Peyer's patch (tissue), 4 donors: Measurements from ENCODE around the gene POLD1. TPM values are rescaled to one million over a fixed set of nuclear protein-coding genes. Genes with fewer than 3 reads are reported as not detected.

Source experiments
- DNase-seq, 3 donors: peaks; one replicate each; pipeline ENCODE4 v3.0.0-alpha.2; 2017 to 2019
- H3K27ac ChIP-seq, 4 donors: fragments of 200-600 bp; sonication (generic); one replicate each; pipeline ENCODE4 v1.5.1; 2016 to 2019
- H3K27me3 ChIP-seq, 2 donors: fragments of 200-600 bp; sonication (generic); one replicate each; pipeline ENCODE4 v1.5.1; 2019
- H3K36me3 ChIP-seq, 3 donors: fragments of 200-600 bp; sonication (generic); one replicate each; pipeline ENCODE4 v1.5.1; 2016 to 2019
- H3K4me1 ChIP-seq, 4 donors: fragments of 200-600 bp; sonication (generic); one replicate each; pipeline ENCODE4 v1.5.1; 2016 to 2019
- H3K4me3 ChIP-seq, 4 donors: fragments of 200-600 bp; sonication (generic); 1 replicate in 3 of 4; 2 replicates in 1 of 4; pipeline ENCODE4 v1.5.1; 2016 to 2019; ENCODE audit warnings: mild to moderate bottlenecking in 1 of 4
- H3K9me3 ChIP-seq, 4 donors: fragments of 200-600 bp; sonication (generic); one replicate each; pipeline ENCODE4 v1.5.1; 2016 to 2019; ENCODE audit warnings: mild to moderate bottlenecking in 1 of 4
- CTCF ChIP-seq, 6 experiments: fragments of 450-650 bp in 4 of 6; fragments of 200-600 bp in 2 of 6; sonication (generic) in 1 of 6; IDR thresholded peaks; one replicate each; pipeline ENCODE4 v1.5.1; 2017 to 2019; ENCODE audit warnings: antibody characterized with exemption in 6 of 6, mild to moderate bottlenecking in 3 of 6, moderate library complexity in 1 of 6
- POLR2A ChIP-seq, 2 donors: fragments of 450-650 bp; IDR thresholded peaks; one replicate each; pipeline ENCODE4 v1.5.1; 2017; ENCODE audit warnings: antibody characterized with exemption in 2 of 2, mild to moderate bottlenecking in 2 of 2, moderate library complexity in 2 of 2
- total RNA-seq, 4 donors: library from RNA; depleted of rRNA; stranded (reverse); fragments of >200 nt; gene quantifications; one replicate each; pipeline ENCODE4 v1.1.0, GENCODE V29; 2016

Gene POLD1
- total RNA-seq, 4 donors from 2014 or later: 14.9 to 90.0 (median 27.3) TPM

DNA sequence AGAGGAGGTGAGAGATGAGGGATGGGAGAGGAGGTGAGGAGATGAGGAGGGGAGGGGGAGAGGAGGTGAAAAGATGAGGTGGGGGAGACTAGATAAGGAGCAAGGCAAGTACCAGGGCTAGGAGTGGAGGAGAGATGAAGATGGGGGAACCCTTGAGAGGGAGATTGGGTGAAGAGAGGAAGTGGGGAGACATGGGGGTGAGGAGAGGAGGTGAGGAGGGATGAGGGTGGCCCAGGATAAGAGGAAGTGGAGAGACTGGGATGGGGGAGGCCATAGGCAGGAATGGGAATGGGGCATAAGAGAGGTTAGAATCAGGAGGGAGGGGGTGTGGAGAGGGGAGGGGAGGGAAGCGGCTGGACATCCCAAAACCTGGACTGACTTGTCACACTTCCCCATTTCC is 75.5 kb downstream of the POLD1 start:
- no peaks in the 10 kb centered on the region for H3K27me3 ChIP-seq
- no peaks in the 10 kb centered on the region for H3K36me3 ChIP-seq
- no peak for DNase-seq
- no peak overlapping the region for H3K4me3 ChIP-seq
- H3K4me1 ChIP-seq: peaks cover 0 to 7% (median 0%) of the 10 kb centered on the region in 4 donors
- no peak overlapping the region for H3K27ac ChIP-seq
- TF ChIP-seq CTCF (IDR thresholded peaks at IDR 0.05): no peak
- TF ChIP-seq POLR2A (IDR thresholded peaks at IDR 0.05): no peak
- no peaks in the 10 kb centered on the region for H3K9me3 ChIP-seq

DNA sequence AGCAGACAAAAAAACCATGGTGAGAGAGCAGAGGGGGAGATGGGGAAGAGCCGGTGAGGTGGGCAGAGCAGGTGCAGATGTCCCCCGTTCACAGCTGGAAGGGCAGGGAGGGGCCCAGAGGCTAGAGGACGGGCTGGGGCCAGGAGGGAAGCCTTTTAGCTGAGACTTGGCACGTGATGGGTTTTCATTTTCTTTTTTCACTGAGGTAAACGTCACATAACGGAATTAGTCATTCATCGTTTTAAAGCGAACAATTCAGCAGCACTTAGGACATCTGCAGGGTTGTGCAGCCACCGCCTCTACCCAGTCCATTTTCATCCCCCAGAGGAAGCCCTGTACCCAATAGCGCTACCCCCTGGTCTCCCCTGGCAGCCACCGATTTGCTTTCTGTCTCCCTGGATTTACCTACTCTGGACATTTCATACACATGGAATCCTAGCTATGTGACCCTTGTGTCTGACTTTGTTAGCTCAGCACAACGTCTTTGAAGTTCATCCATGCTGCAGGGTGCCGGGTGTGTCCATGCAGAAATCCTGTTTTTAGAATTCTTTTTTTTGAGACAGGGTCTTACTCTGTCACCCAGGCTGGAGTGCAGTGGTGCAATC is 76.1 kb downstream of the POLD1 start:
- peak in 1 of 3 donors; percentile 28 for DNase-seq
- Histone ChIP-seq H3K36me3 (no peaks in the 10 kb centered on the region), H3K4me1 (peaks cover 0 to 7% (median 0%) of the 10 kb centered on the region in 4 donors), H3K27ac (peak overlapping the region in 1 of 4 donors; percentile 55), H3K4me3 (no peak overlapping the region), H3K9me3 (no peaks in the 10 kb centered on the region), H3K27me3 (no peaks in the 10 kb centered on the region)
- TF ChIP-seq CTCF (IDR thresholded peaks at IDR 0.05): no peak
- TF ChIP-seq POLR2A (IDR thresholded peaks at IDR 0.05): no peak

GRCh38 chr19:50461066-50461875 is 77.1 kb downstream of the POLD1 start:
- Histone ChIP-seq H3K9me3 (no peaks in the 10 kb centered on the region), H3K27ac (peak overlapping the region in 1 of 4 donors; percentile 55), H3K36me3 (no peaks in the 10 kb centered on the region), H3K4me1 (peaks cover 0 to 7% (median 0%) of the 10 kb centered on the region in 4 donors), H3K27me3 (no peaks in the 10 kb centered on the region), H3K4me3 (no peak overlapping the region)
- TF ChIP-seq CTCF (IDR thresholded peaks at IDR 0.05): peak; percentile 83 to 93 (median 86)
- TF ChIP-seq POLR2A (IDR thresholded peaks at IDR 0.05): no peak
- peak; percentile 67 to 86 (median 76) for DNase-seq

GRCh38 chr19:50462970-50463369 is 78.8 kb downstream of the POLD1 start:
- Histone ChIP-seq H3K36me3 (no peaks in the 10 kb centered on the region), H3K27ac (no peak overlapping the region), H3K9me3 (no peaks in the 10 kb centered on the region), H3K4me1 (peaks cover 0 to 7% (median 0%) of the 10 kb centered on the region in 4 donors), H3K27me3 (no peaks in the 10 kb centered on the region), H3K4me3 (no peak overlapping the region)
- TF ChIP-seq CTCF (IDR thresholded peaks at IDR 0.05) (no peak), POLR2A (IDR thresholded peaks at IDR 0.05) (no peak)
- no peak for DNase-seq

- Histone ChIP-seq H3K9me3 (no peaks in the 10 kb centered on the region), H3K4me3 (no peak overlapping the region), H3K27me3 (no peaks in the 10 kb centered on the region), H3K27ac (no peak overlapping the region), H3K36me3 (no peaks in the 10 kb centered on the region), H3K4me1 (peaks cover 0 to 7% (median 0%) of the 10 kb centered on the region in 4 donors)
- TF ChIP-seq POLR2A (IDR thresholded peaks at IDR 0.05) (no peak), CTCF (IDR thresholded peaks at IDR 0.05) (no peak)
- no peak for DNase-seq
Observed at GRCh38 chr19:50464348-50464747, 80.2 kb downstream of the POLD1 start.
